HTR-8/SVneo (cell line): ENCODE data around the gene UBE2F.
"Not testable (repeated sequence)": the region's sequence is repeated elsewhere in the genome, so short reads cannot be mapped to it uniquely, and the experiment has no call there.

Source experiments
- DNase-seq: peaks from one replicate; pipeline ENCODE4 v3.0.0; 2011; ENCODE audit warnings: low spot score, mixed read lengths; ENCODE audit not compliant: insufficient read length
- FAIRE-seq: peaks from 2 replicates; lab custom pipeline; 2011; peaks lifted over from hg19 to GRCh38; lab: Jason Lieb, UNC

Gene UBE2F

GRCh38 chr2:238066218-238066617, 99.4 kb downstream of the UBE2F start:
- no peak for FAIRE-seq

GRCh38 chr2:238066718-238067117, 99.9 kb downstream of the UBE2F start:
- FAIRE-seq, DNase-seq: not testable (repeated sequence)

More at GRCh38 chr2:238066218-238066617, 99.4 kb downstream of the UBE2F start:
- no peak for DNase-seq

- no peak for DNase-seq
- FAIRE-seq, result no peak
Measured at GRCh38 chr2:238067939-238068338, 101.1 kb downstream of the UBE2F start.

- FAIRE-seq (no peak), DNase-seq (no peak)
Measured at GRCh38 chr2:238069021-238069709, 102.4 kb downstream of the UBE2F start.

GRCh38 chr2:238069877-238070276, 103.1 kb downstream of the UBE2F start:
- DNase-seq (no peak), FAIRE-seq (no peak)

- DNase-seq (no peak), FAIRE-seq (no peak)
Measured at GRCh38 chr2:238075397-238075796, 108.6 kb downstream of the UBE2F start.

- FAIRE-seq (no peak), DNase-seq (no peak)
Measured at GRCh38 chr2:238077292-238077691, 110.5 kb downstream of the UBE2F start.

GRCh38 chr2:238079874-238080327, 113.1 kb downstream of the UBE2F start:
- FAIRE-seq, result no peak
- no peak for DNase-seq

- DNase-seq (no peak), FAIRE-seq (no peak)
Measured at GRCh38 chr2:238080518-238080917, 113.7 kb downstream of the UBE2F start.

GRCh38 chr2:238081150-238081549, 114.3 kb downstream of the UBE2F start:
- DNase-seq (no peak), FAIRE-seq (no peak)

GRCh38 chr2:238081561-238081960, 114.7 kb downstream of the UBE2F start:
- no peak for DNase-seq
- FAIRE-seq, result no peak

GRCh38 chr2:238082151-238082550, 115.3 kb downstream of the UBE2F start:
- no peak for FAIRE-seq
- no peak for DNase-seq

- DNase-seq (no peak), FAIRE-seq (no peak)
Measured at GRCh38 chr2:238082827-238083226, 116.0 kb downstream of the UBE2F start.

GRCh38 chr2:238083919-238084318, 117.1 kb downstream of the UBE2F start:
- FAIRE-seq, result no peak
- DNase-seq, result no peak

- no peak for DNase-seq
- FAIRE-seq, result no peak
Measured at GRCh38 chr2:238084761-238085160, 117.9 kb downstream of the UBE2F start.

- no peak for DNase-seq
- FAIRE-seq, result no peak
Measured at GRCh38 chr2:238085899-238086298, 119.1 kb downstream of the UBE2F start.

- no peak for DNase-seq
- no peak for FAIRE-seq
Measured at GRCh38 chr2:238087211-238087610, 120.4 kb downstream of the UBE2F start.

GRCh38 chr2:238090887-238091286, 124.1 kb downstream of the UBE2F start:
- FAIRE-seq, result no peak

GRCh38 chr2:238091436-238092060, 124.7 kb downstream of the UBE2F start:
- no peak for FAIRE-seq

More at GRCh38 chr2:238090887-238091286, 124.1 kb downstream of the UBE2F start:
- DNase-seq, result no peak

More at GRCh38 chr2:238091436-238092060, 124.7 kb downstream of the UBE2F start:
- no peak for DNase-seq
